ENCODE measurements around the gene STRADA.

- TF ChIP-seq POLR2A (IDR thresholded peaks at IDR 0.05; ENCODE audit: low read depth, low read length) (no peak), CTCF (IDR thresholded peaks at IDR 0.05; ENCODE audit: extremely low read depth in 1 of 2, insufficient read depth in 1 of 2, low read depth in 1 of 2, low read length in 2 of 2) (no peak), POLR2AphosphoS5 (IDR thresholded peaks at IDR 0.05; ENCODE audit: insufficient read depth, low read depth, low read length) (no peak), GATA2 (IDR thresholded peaks at IDR 0.05; ENCODE audit: insufficient read depth, insufficient read length, low read depth, low read length) (no peak)
Observed at GRCh38 chr17:63766754-63767153, 25.2 kb upstream of the STRADA start.

Measured in endothelial cell of umbilical vein (primary cell).